ENCODE results near the gene NDUFS2.

DNA sequence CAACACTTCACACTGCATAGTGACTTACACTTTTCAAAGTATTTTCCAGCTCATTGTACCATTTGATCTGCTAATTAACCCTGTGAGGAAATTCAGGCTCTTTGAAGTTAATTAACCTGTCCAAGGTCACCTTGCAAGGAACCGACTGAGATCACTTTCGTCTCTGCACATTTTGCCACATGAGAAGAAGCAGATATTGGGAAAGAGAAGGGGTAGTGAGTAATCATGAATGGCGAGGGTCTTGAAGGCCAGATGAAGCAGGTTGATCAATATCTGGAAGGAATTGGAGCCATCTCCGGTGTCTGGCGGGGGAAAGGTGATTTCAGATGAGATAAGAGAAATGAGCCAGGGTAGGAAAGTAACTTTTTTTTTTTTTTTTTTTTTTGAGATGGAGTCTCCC is 17.8 kb downstream of the NDUFS2 start:
- no peak for TF ChIP-seq CTCF (IDR thresholded peaks at IDR 0.05; ENCODE audit: poor library complexity)
- no peak for TF ChIP-seq EZH2phosphoT487 (IDR thresholded peaks at IDR 0.05; ENCODE audit: low read depth, severe bottlenecking, unreplicated experiment)
